Fibroblast of the conjunctiva (primary cell): ENCODE measurements around the gene ELMO1.
"Not testable (repeated sequence)": the region's sequence is repeated elsewhere in the genome, so short reads cannot be mapped to it uniquely, and the experiment has no call there.

Experiments
- DNase-seq: peaks from one replicate; pipeline ENCODE4 v3.0.0-alpha.2; 2010; ENCODE audit warnings: low read depth

The ELMO1 gene

GRCh38 chr7:37013771-37014170 lies 434.9 kb downstream of the ELMO1 start:
- no peak for DNase-seq

- no peak for DNase-seq
Observed at GRCh38 chr7:37011151-37011890, 437.3 kb downstream of the ELMO1 start.

GRCh38 chr7:37009125-37009675 lies 439.5 kb downstream of the ELMO1 start:
- no peak for DNase-seq

GRCh38 chr7:37007691-37008090 lies 441.0 kb downstream of the ELMO1 start:
- DNase-seq = no peak

GRCh38 chr7:37007268-37007667 lies 441.4 kb downstream of the ELMO1 start:
- no peak for DNase-seq

- no peak for DNase-seq
Observed at GRCh38 chr7:37006764-37007163, 441.9 kb downstream of the ELMO1 start.

- DNase-seq = no peak
Observed at GRCh38 chr7:37000511-37000910, 448.2 kb downstream of the ELMO1 start.

GRCh38 chr7:36999626-37000485 lies 448.8 kb downstream of the ELMO1 start:
- no peak for DNase-seq

- DNase-seq = no peak
Observed at GRCh38 chr7:36995776-36996175, 452.9 kb downstream of the ELMO1 start.

- DNase-seq = no peak
Observed at GRCh38 chr7:36994456-36995112, 454.1 kb downstream of the ELMO1 start.

GRCh38 chr7:36986948-36987724 lies 461.5 kb downstream of the ELMO1 start:
- peak; percentile 20 for DNase-seq

GRCh38 chr7:36986511-36986933 lies 462.1 kb downstream of the ELMO1 start:
- DNase-seq = no peak

- no peak for DNase-seq
Observed at GRCh38 chr7:36985866-36986400, 462.7 kb downstream of the ELMO1 start.

GRCh38 chr7:36985316-36985715 lies 463.3 kb downstream of the ELMO1 start:
- DNase-seq = no peak

- no peak for DNase-seq
Observed at GRCh38 chr7:36984710-36985312, 463.9 kb downstream of the ELMO1 start.

GRCh38 chr7:36984041-36984521 lies 464.6 kb downstream of the ELMO1 start:
- DNase-seq = no peak

GRCh38 chr7:36982766-36983165 lies 465.9 kb downstream of the ELMO1 start:
- no peak for DNase-seq

- no peak for DNase-seq
Observed at GRCh38 chr7:36979810-36980248, 468.8 kb downstream of the ELMO1 start.

GRCh38 chr7:36978461-36978860 lies 470.2 kb downstream of the ELMO1 start:
- DNase-seq = no peak

- no peak for DNase-seq
Observed at GRCh38 chr7:36977878-36978277, 470.8 kb downstream of the ELMO1 start.

- not testable (repeated sequence) for DNase-seq
Observed at GRCh38 chr7:36973534-36973933, 475.1 kb downstream of the ELMO1 start.
